Esophagus squamous epithelium (tissue), 4 donors: Measurements from ENCODE around the gene PAM.

Experiments used
- CTCF ChIP-seq, 6 experiments: fragments of 450-650 bp in 4 of 6; fragments of 200-600 bp in 2 of 6; sonication (generic) in 2 of 6; IDR thresholded peaks; one replicate each; pipeline ENCODE4 v1.5.1; 2016 to 2019; ENCODE audit warnings: antibody characterized with exemption in 6 of 6, mild to moderate bottlenecking in 4 of 6, moderate library complexity in 4 of 6
- POLR2A ChIP-seq, 4 donors: fragments of 450-650 bp; IDR thresholded peaks; one replicate each; pipeline ENCODE4 v1.6.1; 2017; ENCODE audit warnings: antibody characterized with exemption in 4 of 4, mild to moderate bottlenecking in 4 of 4, moderate library complexity in 3 of 4

GRCh38 chr5:103037673-103038455 lies 282.8 kb downstream of the PAM start:
- no peak for TF ChIP-seq CTCF (IDR thresholded peaks at IDR 0.05)
- TF ChIP-seq POLR2A (IDR thresholded peaks at IDR 0.05): no peak
